D721Med (cell line): ENCODE data around the gene YWHAG.

Experiments
- DNase-seq: peaks from one replicate; pipeline ENCODE4 v3.0.0; 2011; ENCODE audit warnings: low spot score; ENCODE audit not compliant: insufficient read length
- FAIRE-seq: peaks from 2 replicates; lab custom pipeline; 2011; peaks lifted over from hg19 to GRCh38; lab: Jason Lieb, UNC
- CTCF ChIP-seq: IDR thresholded peaks from 2 replicates; pipeline ENCODE4 v1.5.1; 2012; ENCODE audit warnings: mild to moderate bottlenecking, control low read depth; ENCODE audit not compliant: insufficient read depth; ENCODE audit errors: missing control alignments

YWHAG gene

GRCh38 chr7:76281706-76282343, 77.0 kb downstream of the YWHAG start:
- DNase-seq (no peak), FAIRE-seq (no peak)
- no peak for TF ChIP-seq CTCF

DNA sequence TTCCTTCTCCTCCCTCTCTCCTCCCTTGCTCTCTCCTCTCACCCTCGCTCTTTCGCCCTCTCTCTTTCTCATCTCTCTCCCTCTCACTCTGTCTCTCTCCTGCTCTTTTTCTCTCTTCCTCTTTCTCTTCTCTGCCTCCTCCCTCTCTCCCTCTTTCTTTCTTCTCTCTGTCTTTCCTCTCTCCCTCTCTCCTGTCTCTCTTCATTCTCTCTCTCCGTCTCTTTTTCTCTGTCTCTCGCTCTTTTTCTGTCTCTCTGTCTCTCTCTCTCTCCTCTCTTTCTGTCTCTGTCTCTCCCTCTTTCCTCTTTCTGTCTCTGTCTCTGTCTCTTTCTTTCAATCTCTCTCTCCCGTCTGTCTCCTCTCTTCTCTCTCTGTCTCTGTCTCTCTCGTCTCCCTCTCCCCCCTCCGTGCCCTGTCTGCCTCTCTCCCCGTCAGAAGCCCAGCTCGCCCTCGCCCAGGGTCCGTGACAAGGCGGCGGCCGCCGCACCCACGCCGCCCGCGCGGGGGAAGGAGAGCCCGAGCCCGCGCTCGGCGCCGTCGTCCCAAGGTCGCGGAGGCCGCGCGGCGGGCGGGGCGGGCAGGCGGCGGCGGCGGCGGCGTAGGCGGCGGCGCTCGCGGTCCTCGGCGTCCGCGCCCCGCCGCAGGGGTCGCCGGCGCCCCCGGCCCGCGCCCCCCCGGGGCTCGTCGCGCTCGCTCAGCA, 77.6 kb downstream of the YWHAG start:
- DNase-seq (no peak), FAIRE-seq (no peak)
- TF ChIP-seq CTCF, result no peak

DNA sequence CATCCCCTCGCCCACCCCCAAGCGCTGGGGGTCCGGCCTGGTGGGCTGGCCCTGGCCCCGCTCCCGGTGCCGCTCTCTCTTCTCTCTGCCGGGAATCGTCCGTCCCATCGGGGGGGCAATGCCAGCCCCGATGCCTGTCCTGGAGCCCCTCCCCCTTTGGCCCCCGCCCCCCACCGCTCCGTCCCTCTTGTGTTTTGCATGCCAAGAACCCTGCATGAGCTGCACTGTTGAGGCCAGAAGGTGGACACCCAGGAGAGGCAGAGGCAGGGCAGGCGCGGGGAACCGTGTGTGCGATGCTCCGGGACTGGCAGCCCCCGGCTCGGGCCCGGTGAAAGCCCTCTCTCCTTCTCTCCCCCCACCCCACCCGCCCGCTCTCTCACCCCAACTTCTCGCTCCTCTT, 78.4 kb downstream of the YWHAG start:
- DNase-seq (no peak), FAIRE-seq (no peak)
- no peak for TF ChIP-seq CTCF

GRCh38 chr7:76278540-76278939, 80.3 kb downstream of the YWHAG start:
- FAIRE-seq (no peak), DNase-seq (no peak)
- TF ChIP-seq CTCF, result no peak
